ENCODE measurements around the gene UNC93B1. TPM values are rescaled to one million over a fixed set of nuclear protein-coding genes. Genes with fewer than 3 reads are reported as not detected.

UNC93B1 gene
- total and polyA plus RNA-seq, 2 of the 13 experiments (the other 11 are each of a cell fraction or from before 2014, with no cell fraction given), result 8.8 to 18.9 TPM

GRCh38 chr11:67996622-67997474, 7.0 kb downstream of the UNC93B1 start:
- FAIRE-seq (no peak), DNase-seq (ENCODE audit: low spot score) (no peak), ATAC-seq (peak; percentile 73)
- H3K9ac ChIP-seq (ENCODE audit: insufficient read depth, low read depth, low read length), result no peak overlapping the region
- H4K20me1 ChIP-seq (ENCODE audit: insufficient read depth, low read length), result no peaks in the 10 kb centered on the region
- no peaks in the 10 kb centered on the region for H3K36me3 ChIP-seq (replicated peaks in 1 of 2; ENCODE audit: control insufficient read depth in 1 of 2, insufficient read depth in 2 of 2, low read length in 2 of 2)
- no peak overlapping the region for H2AFZ ChIP-seq (ENCODE audit: low read length)
- no peaks in the 10 kb centered on the region for H3K9me3 ChIP-seq (ENCODE audit: low read length)
- H3K4me1 ChIP-seq (ENCODE audit: insufficient read depth, low read length), result peaks cover 5% of the 10 kb centered on the region
- intact Hi-C loops (cut with micrococcal nuclease; ENCODE audit: unreplicated experiment), result no loop called here
- TF ChIP-seq USF2 (IDR thresholded peaks at IDR 0.05; ENCODE audit: low read depth, low read length) (0 out of 2 replicates have a peak, but pooled peaks have one; percentile 19), USF2 (CRISPR knock-in tag; IDR thresholded peaks at IDR 0.05; ENCODE audit: borderline replicate concordance) (no peak; the same call in 1 of the 2 replicates), ZNF333 (CRISPR knock-in tag; IDR thresholded peaks at IDR 0.05; ENCODE audit: borderline replicate concordance) (no peak), HNRNPK (IDR thresholded peaks at IDR 0.05; ENCODE audit: low read depth, low read length, poor library complexity, severe bottlenecking) (peak; percentile 9), RBFOX2 (IDR thresholded peaks at IDR 0.05; ENCODE audit: low read depth, low read length) (0 out of 2 replicates have a peak, but pooled peaks have one; percentile 11), AGO2 (optimal IDR thresholded peaks at IDR 0.05; ENCODE audit: low read depth, low read length) (peak; percentile 23), ZNF770 (CRISPR knock-in tag; IDR thresholded peaks at IDR 0.05) (no peak), GPBP1L1 (CRISPR knock-in tag; IDR thresholded peaks at IDR 0.05) (no peak), ZSCAN30 (CRISPR knock-in tag; IDR thresholded peaks at IDR 0.05) (no peak), TFE3 (CRISPR knock-in tag; IDR thresholded peaks at IDR 0.05) (no peak)
- WGBS (ENCODE audit: low lambda C conversion rate), result 85% methylated on average over 34 of the region's 41 CpGs
- POLR2A ChIA-PET, result interaction anchor here (0.7 kb wide), 1 partner anchor 13 kb away, joined by 3 read pairs; the partner anchor contains the start of gene ALDH3B1
- no TSS peak for BruUV-seq (replicated peaks)
- H3K4me2 ChIP-seq (ENCODE audit: low read depth, low read length), result no peak overlapping the region
- H3K79me2 ChIP-seq (ENCODE audit: insufficient read depth, low read length), result no peaks in the 10 kb centered on the region
- in situ Hi-C loops (cut with HindIII; ENCODE audit: extremely low pct_ligation_motif_present, low pct_unique_long_range_greater_than_20kb), result no loop called here
- no peaks in the 10 kb centered on the region for H3K27me3 ChIP-seq (ENCODE audit: control insufficient read depth in 1 of 2, insufficient read depth in 2 of 2, low read length in 2 of 2)
- H3K4me3 ChIP-seq (replicated peaks in 1 of 3; ENCODE audit: insufficient read depth in 1 of 3, low read depth in 2 of 3, low read length in 3 of 3), result no peak overlapping the region
- CTCF ChIA-PET (ENCODE audit: low intra/inter-chr PET ratio, low total read pairs), result no interaction called here
- no peak overlapping the region for H3K27ac ChIP-seq (ENCODE audit: extremely low read length, insufficient read depth, low read length)
